ENCODE measurements around the gene UPK3A.

UPK3A gene

DNA sequence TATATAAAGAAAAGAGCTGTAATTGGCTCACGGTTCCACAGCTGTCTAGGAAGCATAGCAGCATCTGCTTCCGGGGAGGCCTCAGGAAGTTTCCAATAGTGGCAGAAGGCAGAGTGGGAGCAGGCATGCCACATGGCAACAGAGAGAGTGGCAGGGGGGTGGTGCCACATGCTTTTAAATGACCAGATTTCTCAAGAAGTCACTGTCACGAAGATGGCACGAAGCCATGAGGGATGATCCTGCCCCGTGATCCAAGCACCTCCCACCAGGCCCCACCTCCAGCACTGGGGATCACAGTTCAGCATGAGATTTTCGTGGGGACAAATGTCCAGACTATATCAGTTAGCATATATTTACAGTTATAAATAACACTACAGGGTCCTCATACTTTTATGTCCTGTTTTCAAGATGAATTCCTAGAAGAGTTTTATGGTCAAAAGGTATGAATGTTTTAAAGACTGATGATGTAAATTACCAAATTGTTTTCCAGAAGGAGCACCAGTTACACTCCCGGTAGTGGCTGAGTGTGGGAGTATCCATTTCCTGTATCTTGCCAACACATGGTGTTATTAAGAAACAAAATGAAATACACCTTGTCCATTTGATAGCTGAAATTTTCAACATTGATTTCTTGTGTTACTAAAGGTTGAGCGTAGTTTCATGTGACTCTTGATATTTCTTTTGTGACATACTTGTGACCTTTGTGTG, 44.2 kb downstream of the UPK3A start:
- Histone ChIP-seq H3K27ac (no peak overlapping the region), H3K27me3 (no peaks in the 10 kb centered on the region), H3K4me1 (ENCODE audit: control insufficient read depth in 1 of 2, insufficient read depth in 1 of 2, low read depth in 1 of 2, low read length in 1 of 2) (no peaks in the 10 kb centered on the region), H3K9me3 (no peaks in the 10 kb centered on the region), H3K4me3 (ENCODE audit: low read depth in 1 of 2, low read length in 1 of 2) (no peak overlapping the region), H3K36me3 (peaks cover 63% of the 10 kb centered on the region)
- TF ChIP-seq, protein P1, sequence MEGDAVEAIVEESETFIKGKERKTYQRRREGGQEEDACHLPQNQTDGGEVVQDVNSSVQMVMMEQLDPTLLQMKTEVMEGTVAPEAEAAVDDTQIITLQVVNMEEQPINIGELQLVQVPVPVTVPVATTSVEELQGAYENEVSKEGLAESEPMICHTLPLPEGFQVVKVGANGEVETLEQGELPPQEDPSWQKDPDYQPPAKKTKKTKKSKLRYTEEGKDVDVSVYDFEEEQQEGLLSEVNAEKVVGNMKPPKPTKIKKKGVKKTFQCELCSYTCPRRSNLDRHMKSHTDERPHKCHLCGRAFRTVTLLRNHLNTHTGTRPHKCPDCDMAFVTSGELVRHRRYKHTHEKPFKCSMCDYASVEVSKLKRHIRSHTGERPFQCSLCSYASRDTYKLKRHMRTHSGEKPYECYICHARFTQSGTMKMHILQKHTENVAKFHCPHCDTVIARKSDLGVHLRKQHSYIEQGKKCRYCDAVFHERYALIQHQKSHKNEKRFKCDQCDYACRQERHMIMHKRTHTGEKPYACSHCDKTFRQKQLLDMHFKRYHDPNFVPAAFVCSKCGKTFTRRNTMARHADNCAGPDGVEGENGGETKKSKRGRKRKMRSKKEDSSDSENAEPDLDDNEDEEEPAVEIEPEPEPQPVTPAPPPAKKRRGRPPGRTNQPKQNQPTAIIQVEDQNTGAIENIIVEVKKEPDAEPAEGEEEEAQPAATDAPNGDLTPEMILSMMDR (IDR thresholded peaks at IDR 0.05), result no peak

DNA sequence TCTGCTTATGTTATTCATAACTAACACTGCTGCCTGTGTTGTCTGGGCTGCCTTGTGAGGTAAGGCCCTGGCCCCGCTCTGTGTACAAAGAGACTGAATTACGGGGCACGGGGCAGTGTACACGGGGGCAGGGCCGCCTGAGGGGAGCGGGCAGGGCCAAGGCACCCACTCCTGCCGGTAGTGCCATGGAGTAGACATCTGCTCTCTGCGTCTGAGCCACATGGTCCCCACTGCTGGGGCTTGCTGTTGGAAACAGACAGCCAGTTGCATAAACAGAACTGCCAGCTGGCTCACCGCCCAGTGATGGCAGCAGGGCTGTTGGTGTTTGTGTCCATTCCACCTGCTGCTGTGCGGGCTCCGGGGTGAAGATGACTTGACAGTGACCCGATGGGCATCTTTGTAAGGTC, 44.8 kb downstream of the UPK3A start:
- Histone ChIP-seq H3K4me3 (ENCODE audit: low read depth in 1 of 2, low read length in 1 of 2) (no peak overlapping the region), H3K27ac (no peak overlapping the region), H3K36me3 (peaks cover 63% of the 10 kb centered on the region), H3K4me1 (ENCODE audit: control insufficient read depth in 1 of 2, insufficient read depth in 1 of 2, low read depth in 1 of 2, low read length in 1 of 2) (no peaks in the 10 kb centered on the region), H3K27me3 (no peaks in the 10 kb centered on the region), H3K9me3 (no peaks in the 10 kb centered on the region)
- TF ChIP-seq, protein P1 (IDR thresholded peaks at IDR 0.05), result no peak

DNA sequence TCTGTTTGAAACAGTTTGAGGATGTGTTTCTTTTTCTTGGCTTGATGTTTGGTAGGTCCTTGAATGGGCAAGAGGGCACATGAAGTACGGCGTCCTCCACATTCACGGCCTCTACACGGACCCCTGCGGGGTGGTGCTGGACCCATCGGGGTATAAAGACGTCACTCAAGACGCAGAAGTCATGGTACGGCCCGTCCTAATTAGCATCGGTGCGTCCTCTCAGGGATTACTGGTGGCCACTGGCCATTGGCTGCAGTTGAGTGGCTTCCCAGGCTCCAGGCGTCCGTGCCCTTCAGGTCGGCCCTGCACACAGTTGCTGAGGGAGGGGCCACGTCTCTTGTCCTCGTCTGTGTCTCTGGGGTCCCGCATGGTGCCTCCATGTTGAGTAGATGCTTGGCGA, 45.8 kb downstream of the UPK3A start:
- TF ChIP-seq, protein P1 (IDR thresholded peaks at IDR 0.05), result no peak
- peaks cover 73% of the 10 kb centered on the region for H3K36me3 ChIP-seq
- H3K4me1 ChIP-seq (ENCODE audit: control insufficient read depth in 1 of 2, insufficient read depth in 1 of 2, low read depth in 1 of 2, low read length in 1 of 2), result no peaks in the 10 kb centered on the region
- no peaks in the 10 kb centered on the region for H3K27me3 ChIP-seq
- no peak overlapping the region for H3K4me3 ChIP-seq (ENCODE audit: low read depth in 1 of 2, low read length in 1 of 2)
- no peaks in the 10 kb centered on the region for H3K9me3 ChIP-seq
- H3K27ac ChIP-seq, result no peak overlapping the region

DNA sequence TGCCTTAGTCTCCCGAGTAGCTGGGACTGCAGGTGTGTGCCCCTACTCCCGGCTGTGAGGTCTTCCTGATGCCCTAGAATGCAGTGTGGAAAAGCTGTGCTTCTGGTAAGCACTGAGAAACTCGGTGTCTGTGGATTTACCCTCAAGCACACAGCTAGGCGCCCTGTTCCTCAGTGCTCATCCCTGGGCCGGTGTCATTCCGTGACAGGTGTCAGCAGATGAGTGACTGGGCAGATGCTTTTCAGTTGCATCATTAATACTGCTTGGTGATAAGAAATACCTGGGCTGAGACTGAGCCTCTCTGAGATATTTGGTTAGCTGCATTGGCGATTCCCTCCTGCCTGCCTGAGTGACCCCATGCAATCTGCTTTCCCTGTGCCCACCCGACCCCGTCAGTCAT, 46.7 kb downstream of the UPK3A start:
- no peaks in the 10 kb centered on the region for H3K4me1 ChIP-seq (ENCODE audit: control insufficient read depth in 1 of 2, insufficient read depth in 1 of 2, low read depth in 1 of 2, low read length in 1 of 2)
- TF ChIP-seq, protein P1 (IDR thresholded peaks at IDR 0.05), result no peak
- no peaks in the 10 kb centered on the region for H3K27me3 ChIP-seq
- H3K4me3 ChIP-seq (ENCODE audit: low read depth in 1 of 2, low read length in 1 of 2), result no peak overlapping the region
- peaks cover 83% of the 10 kb centered on the region for H3K36me3 ChIP-seq
- H3K27ac ChIP-seq, result no peak overlapping the region
- no peaks in the 10 kb centered on the region for H3K9me3 ChIP-seq

DNA sequence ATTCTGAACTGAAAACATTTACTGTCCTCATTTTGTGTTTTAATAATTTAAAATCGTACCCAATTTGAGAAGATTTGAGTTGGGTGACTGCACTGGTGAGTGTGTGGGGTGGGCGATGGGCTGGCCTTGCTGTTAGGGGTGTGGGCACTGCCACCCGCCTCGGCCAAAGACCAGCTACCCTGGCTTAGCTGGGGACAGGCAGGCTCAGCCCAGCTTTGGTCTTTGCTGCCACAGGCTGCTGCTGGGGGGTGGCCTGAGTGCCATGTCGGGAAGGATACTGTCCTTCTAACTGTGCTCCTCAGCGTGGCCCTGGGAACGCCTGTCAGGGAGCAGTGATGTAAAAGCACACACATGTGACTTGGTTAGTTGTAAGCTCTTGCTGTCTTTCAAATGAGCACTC, 47.3 kb downstream of the UPK3A start:
- Histone ChIP-seq H3K4me1 (ENCODE audit: control insufficient read depth in 1 of 2, insufficient read depth in 1 of 2, low read depth in 1 of 2, low read length in 1 of 2) (no peaks in the 10 kb centered on the region), H3K9me3 (no peaks in the 10 kb centered on the region), H3K36me3 (peaks cover 88% of the 10 kb centered on the region), H3K27me3 (no peaks in the 10 kb centered on the region), H3K27ac (no peak overlapping the region), H3K4me3 (ENCODE audit: low read depth in 1 of 2, low read length in 1 of 2) (no peak overlapping the region)
- TF ChIP-seq, protein P1 (IDR thresholded peaks at IDR 0.05), result no peak
